ENCODE results near the gene KLC1. TPM values are rescaled to one million over a fixed set of nuclear protein-coding genes. Genes with fewer than 3 reads are reported as not detected.

KLC1 gene
- total RNA-seq, 3 donors from 2014 or later = 102 to 127 (median 110) TPM

DNA sequence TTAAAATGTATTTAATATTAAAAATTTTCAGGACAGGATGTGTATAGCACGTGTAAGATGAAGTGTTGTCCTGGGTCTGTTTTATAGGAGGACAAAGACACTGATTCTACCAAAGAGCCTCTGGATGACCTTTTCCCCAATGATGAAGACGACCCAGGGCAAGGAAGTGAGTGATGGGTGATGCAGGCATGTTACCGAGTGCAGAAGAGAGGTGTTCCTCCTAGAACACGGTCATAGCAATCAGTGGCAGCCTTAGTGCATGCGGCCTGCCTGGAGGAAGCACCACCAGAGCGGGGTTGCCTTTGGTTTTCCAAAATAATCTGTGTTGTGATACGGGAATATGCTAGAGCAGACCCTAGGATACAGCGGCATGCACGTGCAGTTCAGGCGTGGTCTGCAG lies 33.0 kb downstream of the KLC1 start:
- no peak for DNase-seq
- Mint-ChIP-seq H3K9me3 (no peaks in the 10 kb centered on the region), H3K27me3 (ENCODE audit: low read depth) (no peaks in the 10 kb centered on the region), H3K4me3 (no peak overlapping the region), H3K36me3 (ENCODE audit: insufficient read depth) (peaks cover 23% of the 10 kb centered on the region), H3K4me1 (ENCODE audit: low read depth) (no peaks in the 10 kb centered on the region)
- ATAC-seq = no peak

DNA sequence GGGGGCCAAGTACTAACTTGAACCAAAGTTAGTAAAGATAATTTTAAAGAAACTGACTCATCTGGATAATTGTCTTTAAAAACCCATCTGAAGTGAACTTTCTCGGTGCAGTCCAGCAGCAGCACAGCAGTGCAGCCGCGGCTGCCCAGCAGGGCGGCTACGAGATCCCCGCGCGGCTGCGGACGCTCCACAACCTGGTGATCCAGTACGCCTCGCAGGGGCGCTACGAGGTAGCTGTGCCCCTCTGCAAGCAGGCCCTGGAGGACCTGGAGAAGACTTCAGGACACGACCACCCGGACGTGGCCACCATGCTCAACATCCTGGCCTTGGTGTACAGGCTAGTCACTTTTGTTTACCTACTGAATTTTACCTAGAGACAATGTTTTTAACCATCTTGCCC lies 33.6 kb downstream of the KLC1 start:
- H3K9me3 Mint-ChIP-seq = no peaks in the 10 kb centered on the region
- no peaks in the 10 kb centered on the region for H3K4me1 Mint-ChIP-seq (ENCODE audit: low read depth)
- H3K36me3 Mint-ChIP-seq (ENCODE audit: insufficient read depth) = peaks cover 23% of the 10 kb centered on the region
- H3K4me3 Mint-ChIP-seq = no peak overlapping the region
- no peaks in the 10 kb centered on the region for H3K27me3 Mint-ChIP-seq (ENCODE audit: low read depth)
- ATAC-seq (no peak), DNase-seq (no peak)

DNA sequence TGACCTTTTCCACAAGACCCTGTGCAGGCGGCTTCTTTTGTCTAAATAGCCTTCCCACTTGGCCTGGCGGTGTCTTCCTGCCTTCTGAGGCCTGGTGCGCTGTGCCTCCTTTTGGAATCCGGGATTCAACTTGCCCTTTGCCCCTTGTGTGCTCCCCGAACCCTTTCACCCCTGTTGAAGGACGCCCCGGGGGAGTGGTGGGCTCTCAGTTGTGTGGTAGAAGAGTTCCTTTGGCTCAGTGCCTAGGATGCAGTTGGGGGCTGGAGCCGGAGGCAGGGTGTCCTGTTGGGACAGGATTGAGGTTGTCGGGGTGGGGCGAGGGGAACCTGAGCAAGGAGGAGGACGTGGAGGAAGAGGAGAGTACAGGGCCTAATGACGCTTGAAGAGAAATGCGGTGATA lies 34.5 kb downstream of the KLC1 start:
- DNase-seq (no peak), ATAC-seq (no peak)
- H3K4me3 Mint-ChIP-seq = no peak overlapping the region
- no peaks in the 10 kb centered on the region for H3K9me3 Mint-ChIP-seq
- H3K4me1 Mint-ChIP-seq (ENCODE audit: low read depth) = no peaks in the 10 kb centered on the region
- peaks cover 25% of the 10 kb centered on the region for H3K36me3 Mint-ChIP-seq (ENCODE audit: insufficient read depth)
- no peaks in the 10 kb centered on the region for H3K27me3 Mint-ChIP-seq (ENCODE audit: low read depth)

DNA sequence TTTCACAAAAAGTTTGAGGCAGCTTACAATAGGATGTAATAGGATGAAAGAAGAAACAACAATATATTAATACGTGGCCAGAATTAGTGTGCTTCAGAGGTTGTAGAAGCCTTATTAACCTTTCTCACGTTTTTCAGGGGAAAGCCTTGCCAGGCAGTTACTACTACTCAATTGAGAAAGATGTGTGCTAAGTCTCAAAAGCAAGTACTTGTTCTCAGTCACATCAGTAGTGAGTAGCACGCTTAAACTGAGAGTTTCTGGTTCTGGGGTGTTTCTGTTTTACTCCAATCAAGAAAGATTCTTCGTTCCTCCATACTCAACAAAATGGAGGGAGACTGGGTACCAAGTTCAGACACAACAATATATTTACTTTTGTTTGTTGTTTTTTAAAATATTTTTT lies 38.7 kb downstream of the KLC1 start:
- H3K4me3 Mint-ChIP-seq = no peak overlapping the region
- DNase-seq (no peak), ATAC-seq (no peak)
- H3K4me1 Mint-ChIP-seq (ENCODE audit: low read depth) = no peaks in the 10 kb centered on the region
- no peaks in the 10 kb centered on the region for H3K27me3 Mint-ChIP-seq (ENCODE audit: low read depth)
- no peaks in the 10 kb centered on the region for H3K9me3 Mint-ChIP-seq
- H3K36me3 Mint-ChIP-seq (ENCODE audit: insufficient read depth) = peaks cover 32% of the 10 kb centered on the region

DNA sequence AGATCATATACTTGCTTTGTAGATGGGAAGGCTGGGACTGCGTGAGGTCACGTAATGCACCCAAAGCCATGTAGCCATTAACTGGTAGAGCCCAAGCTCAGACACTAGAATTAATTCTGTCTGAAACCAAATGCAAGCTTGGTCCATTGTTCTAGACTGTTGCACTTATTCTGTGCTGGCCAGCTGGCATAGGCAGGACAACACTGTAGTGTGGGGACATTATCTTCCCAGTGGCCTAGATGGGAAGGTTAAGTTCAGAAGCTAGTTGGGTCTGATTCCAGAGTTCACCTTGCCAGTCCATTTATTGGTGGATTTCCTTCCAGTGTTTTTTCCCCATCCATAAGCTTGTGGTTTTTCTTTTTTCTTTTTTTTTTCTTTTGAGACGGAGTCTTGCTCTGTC lies 39.1 kb downstream of the KLC1 start:
- peaks cover 34% of the 10 kb centered on the region for H3K36me3 Mint-ChIP-seq (ENCODE audit: insufficient read depth)
- H3K4me3 Mint-ChIP-seq = no peak overlapping the region
- H3K27me3 Mint-ChIP-seq (ENCODE audit: low read depth) = no peaks in the 10 kb centered on the region
- ATAC-seq (no peak), DNase-seq (no peak)
- no peaks in the 10 kb centered on the region for H3K4me1 Mint-ChIP-seq (ENCODE audit: low read depth)
- no peaks in the 10 kb centered on the region for H3K9me3 Mint-ChIP-seq

DNA sequence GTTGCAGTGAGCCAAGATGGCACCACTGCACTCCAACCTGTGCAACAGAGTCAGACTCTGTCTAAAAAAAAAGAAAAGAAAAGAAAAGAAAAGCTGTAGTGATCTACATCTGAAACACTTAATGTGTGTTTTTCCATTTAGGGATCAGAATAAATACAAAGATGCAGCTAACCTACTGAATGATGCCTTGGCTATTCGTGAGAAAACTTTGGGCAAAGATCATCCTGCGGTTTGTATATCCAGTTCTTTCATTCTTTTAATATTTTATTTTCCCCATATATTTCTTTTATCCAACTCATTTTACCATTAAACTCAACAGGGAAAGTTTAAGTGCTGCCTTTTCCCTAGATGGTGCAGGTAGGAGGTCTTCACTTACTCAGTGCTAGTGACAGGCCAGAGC lies 40.4 kb downstream of the KLC1 start:
- H3K27me3 Mint-ChIP-seq (ENCODE audit: low read depth) = no peaks in the 10 kb centered on the region
- DNase-seq (no peak), ATAC-seq (no peak)
- no peaks in the 10 kb centered on the region for H3K9me3 Mint-ChIP-seq
- H3K4me1 Mint-ChIP-seq (ENCODE audit: low read depth) = no peaks in the 10 kb centered on the region
- no peak overlapping the region for H3K4me3 Mint-ChIP-seq
- H3K36me3 Mint-ChIP-seq (ENCODE audit: insufficient read depth) = peaks cover 35% of the 10 kb centered on the region

DNA sequence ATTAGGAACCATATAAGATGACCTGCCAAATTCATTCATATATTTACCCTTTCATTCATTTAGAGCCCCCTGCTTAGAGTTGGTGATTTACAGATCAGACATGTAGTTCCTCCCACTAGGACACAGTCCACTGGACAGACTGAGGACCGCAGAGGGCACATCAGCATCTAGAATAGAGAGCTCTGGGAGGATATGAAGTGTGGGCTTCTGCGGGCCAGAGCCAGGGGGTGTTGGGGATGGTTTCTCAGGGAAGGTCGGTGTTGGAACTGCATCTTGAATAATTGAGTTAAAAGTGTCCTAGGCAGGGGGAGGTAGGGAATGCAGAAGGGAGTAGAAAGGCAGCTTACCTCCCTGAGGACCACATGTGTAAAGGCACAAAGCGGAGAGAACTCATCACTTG lies 42.9 kb downstream of the KLC1 start:
- Mint-ChIP-seq H3K27me3 (ENCODE audit: low read depth) (no peaks in the 10 kb centered on the region), H3K36me3 (ENCODE audit: insufficient read depth) (peaks cover 39% of the 10 kb centered on the region), H3K4me3 (no peak overlapping the region), H3K4me1 (ENCODE audit: low read depth) (no peaks in the 10 kb centered on the region), H3K9me3 (no peaks in the 10 kb centered on the region)
- no peak for ATAC-seq
- DNase-seq = no peak

DNA sequence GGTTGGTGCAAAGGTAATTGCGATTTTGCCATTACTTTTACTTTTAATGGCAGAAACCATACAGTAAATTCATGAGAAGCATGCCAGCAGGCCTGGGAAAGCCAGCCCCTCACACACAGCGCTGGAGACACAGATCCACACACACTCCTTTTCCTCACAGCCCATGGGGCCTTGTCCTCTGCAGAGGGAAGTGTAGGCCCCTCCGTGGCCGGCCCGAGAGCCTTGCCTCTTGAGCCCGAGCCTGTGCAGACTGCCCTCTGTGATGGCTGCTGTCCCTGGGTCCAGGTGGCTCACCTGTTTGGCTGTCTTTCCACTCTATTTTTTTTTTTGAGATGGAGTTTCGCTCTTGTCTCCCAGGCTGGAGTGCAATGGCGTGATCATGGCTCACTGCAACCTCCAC lies 46.9 kb downstream of the KLC1 start:
- Mint-ChIP-seq H3K4me1 (ENCODE audit: low read depth) (peaks cover 3% of the 10 kb centered on the region), H3K4me3 (no peak overlapping the region), H3K9me3 (no peaks in the 10 kb centered on the region), H3K36me3 (ENCODE audit: insufficient read depth) (peaks cover 44% of the 10 kb centered on the region), H3K27me3 (ENCODE audit: low read depth) (no peaks in the 10 kb centered on the region)
- DNase-seq (no peak), ATAC-seq (no peak)

DNA sequence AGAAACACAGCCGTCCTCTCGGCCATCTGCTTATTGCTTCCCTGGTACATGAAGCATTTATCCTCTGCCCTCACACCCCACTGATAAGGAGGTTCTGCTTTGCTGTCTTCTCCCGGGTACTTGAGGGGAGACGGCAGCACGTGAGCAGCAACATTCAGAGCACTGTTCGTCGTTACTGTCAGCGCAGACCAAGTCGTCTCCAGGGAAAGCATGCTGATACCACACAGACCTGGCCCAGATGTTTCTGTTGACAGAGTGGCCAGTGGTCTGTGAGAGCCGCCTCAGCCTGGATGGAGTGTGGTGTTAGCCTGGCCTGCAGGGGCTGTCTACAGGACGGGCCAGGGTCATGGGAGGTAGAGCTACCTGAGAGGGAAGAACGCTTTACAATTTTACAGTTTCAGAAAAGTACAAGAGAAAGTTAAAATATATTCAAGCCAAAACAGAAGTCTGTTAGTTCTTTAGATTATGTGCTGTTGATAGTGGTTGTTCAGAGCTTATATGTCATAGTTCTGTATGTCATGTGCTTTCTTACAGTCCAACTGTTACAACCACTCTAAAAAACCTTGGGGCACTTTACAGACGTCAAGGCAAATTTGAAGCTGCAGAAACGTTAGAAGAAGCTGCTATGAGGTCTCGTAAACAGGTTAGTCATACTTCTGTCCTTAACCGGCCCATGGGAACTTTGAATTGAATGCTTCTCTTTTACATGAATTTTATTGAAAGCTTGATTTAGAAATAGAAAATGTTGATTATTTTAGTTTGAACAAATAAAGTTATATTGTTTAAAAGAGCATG lies 48.1 kb downstream of the KLC1 start:
- peaks cover 3% of the 10 kb centered on the region for H3K4me1 Mint-ChIP-seq (ENCODE audit: low read depth)
- peaks cover 38% of the 10 kb centered on the region for H3K36me3 Mint-ChIP-seq (ENCODE audit: insufficient read depth)
- DNase-seq (no peak), ATAC-seq (no peak)
- no peaks in the 10 kb centered on the region for H3K27me3 Mint-ChIP-seq (ENCODE audit: low read depth)
- no peak overlapping the region for H3K4me3 Mint-ChIP-seq
- no peaks in the 10 kb centered on the region for H3K9me3 Mint-ChIP-seq

DNA sequence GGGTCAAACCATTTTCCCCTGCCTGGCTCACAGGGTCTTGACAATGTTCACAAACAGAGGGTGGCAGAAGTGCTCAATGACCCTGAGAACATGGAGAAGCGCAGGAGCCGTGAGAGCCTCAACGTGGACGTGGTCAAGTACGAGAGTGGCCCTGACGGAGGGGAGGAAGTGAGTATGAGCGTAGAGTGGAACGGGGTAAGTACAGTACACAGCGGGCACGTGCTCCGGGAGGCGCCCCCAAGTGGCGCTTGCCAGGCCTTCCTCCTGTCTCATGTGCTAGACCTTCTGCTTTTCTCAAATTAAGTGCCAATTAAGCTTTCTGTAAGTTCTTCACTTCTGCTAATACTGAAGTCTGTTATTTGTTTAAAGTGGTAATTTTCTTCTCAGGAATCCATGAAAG lies 50.3 kb downstream of the KLC1 start:
- ATAC-seq (peak; percentile 89 to 90), DNase-seq (peak; percentile 32)
- Mint-ChIP-seq H3K4me3 (no peak overlapping the region), H3K9me3 (no peaks in the 10 kb centered on the region), H3K36me3 (ENCODE audit: insufficient read depth) (peaks cover 28% of the 10 kb centered on the region), H3K27me3 (ENCODE audit: low read depth) (no peaks in the 10 kb centered on the region), H3K4me1 (ENCODE audit: low read depth) (peaks cover 3% of the 10 kb centered on the region)

DNA sequence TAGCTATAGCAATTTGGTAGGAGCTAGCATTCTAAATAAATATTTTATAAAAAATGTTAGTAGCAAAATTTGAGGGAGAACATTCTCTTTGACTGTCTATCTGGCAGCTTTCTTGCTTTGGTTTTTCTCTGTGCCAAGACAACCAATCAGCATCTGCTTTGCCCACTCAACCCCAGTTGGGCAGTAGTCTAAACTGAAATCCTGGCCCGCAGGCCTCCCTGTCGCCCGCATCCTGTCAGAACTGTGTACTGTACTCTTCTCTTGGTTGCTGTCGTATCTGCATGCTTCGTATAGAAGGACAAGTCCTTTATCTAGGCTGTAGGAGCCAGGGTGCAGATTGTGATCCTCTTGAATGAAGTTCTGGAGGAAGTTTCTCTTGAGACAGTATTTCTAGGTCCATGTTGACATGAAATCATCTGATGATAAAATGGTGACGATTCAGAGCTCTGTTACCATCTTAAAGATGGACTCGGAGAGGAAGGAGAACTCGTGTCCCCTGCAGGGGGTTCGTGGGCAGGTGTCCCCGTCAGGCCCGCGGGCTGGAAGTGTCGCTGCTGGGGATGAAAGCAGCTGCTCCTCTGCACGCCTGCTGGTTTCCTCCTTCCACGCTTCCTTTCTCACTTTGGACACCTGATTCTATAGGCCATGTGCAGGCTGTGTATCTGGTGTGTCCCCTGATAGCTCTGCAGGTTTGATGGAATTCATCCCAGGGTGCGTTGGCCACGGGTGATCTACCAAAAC lies 51.6 kb downstream of the KLC1 start:
- ATAC-seq (no peak), DNase-seq (no peak)
- Mint-ChIP-seq H3K36me3 (ENCODE audit: insufficient read depth) (peaks cover 25% of the 10 kb centered on the region), H3K9me3 (no peaks in the 10 kb centered on the region), H3K4me3 (no peak overlapping the region), H3K4me1 (ENCODE audit: low read depth) (peaks cover 3% of the 10 kb centered on the region), H3K27me3 (ENCODE audit: low read depth) (no peaks in the 10 kb centered on the region)

DNA sequence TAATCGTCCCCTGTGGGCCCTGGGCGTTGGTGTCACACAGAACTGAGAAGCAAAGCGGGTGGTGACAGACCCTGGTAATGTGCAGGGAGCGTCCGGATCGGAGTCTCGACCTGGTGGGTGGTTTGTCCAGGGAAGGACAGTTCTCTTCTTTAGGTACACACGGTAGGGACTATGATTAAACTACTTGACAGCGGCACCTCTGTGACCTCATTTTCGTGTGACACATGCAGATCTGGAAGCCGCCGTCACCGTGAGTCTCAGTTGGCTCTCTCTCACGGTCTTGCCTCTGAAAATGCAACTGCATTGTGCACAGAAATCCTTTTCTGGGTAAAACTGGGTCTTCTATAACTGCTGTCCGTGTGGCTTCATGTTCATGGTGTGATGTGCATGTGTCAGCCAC lies 54.1 kb downstream of the KLC1 start:
- H3K9me3 Mint-ChIP-seq = no peaks in the 10 kb centered on the region
- H3K4me3 Mint-ChIP-seq = no peak overlapping the region

DNA sequence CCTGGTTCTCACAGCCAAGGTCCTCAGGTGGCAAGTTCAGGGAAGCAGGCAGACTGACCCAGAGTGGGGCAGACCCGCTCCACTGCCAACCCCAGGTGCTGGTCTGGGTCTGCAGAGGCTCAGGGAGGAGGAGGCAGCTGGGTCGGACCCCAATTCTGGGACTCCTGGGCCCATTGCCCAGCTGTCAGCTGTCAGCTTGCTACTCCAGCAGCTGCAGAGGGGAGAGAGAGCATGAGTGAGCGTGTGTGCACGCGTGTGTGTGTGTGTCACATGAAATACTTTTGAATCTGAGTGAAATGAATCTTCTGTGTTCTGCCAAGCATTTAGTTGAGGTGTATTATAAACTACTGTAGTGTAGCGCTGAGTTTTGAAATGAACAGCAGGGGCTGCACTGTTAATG lies 55.5 kb downstream of the KLC1 start:
- Mint-ChIP-seq H3K36me3 (ENCODE audit: insufficient read depth) (peaks cover 32% of the 10 kb centered on the region), H3K27me3 (ENCODE audit: low read depth) (no peaks in the 10 kb centered on the region), H3K9me3 (no peaks in the 10 kb centered on the region), H3K4me1 (ENCODE audit: low read depth) (peaks cover under 1% of the 10 kb centered on the region), H3K4me3 (no peak overlapping the region)
- ATAC-seq (no peak), DNase-seq (no peak)

More for the DNA sequence above, 54.1 kb downstream of the KLC1 start:
- no peak for ATAC-seq
- H3K36me3 Mint-ChIP-seq (ENCODE audit: insufficient read depth) = peaks cover 24% of the 10 kb centered on the region
- DNase-seq = no peak
- H3K4me1 Mint-ChIP-seq (ENCODE audit: low read depth) = peaks cover 3% of the 10 kb centered on the region
- no peaks in the 10 kb centered on the region for H3K27me3 Mint-ChIP-seq (ENCODE audit: low read depth)

DNA sequence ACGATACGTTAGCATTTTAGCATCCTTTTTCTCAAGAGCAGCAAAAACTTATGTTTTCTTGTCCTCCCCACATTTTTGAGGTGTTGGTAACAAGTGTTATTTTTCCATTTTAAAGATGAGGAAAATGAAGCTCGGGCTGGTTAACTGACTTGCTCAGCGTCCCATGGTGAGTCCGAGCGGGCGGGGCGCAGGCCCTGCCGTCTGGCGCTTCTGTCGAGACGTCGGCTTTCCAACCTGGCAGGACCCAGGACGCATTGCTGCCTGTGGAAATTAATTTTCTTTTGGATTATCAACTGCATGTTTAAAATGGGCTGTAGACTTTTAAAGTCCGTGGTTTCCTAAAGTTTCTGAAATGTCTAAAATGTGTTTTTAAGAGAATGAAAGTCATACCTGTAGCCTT lies 55.9 kb downstream of the KLC1 start:
- Mint-ChIP-seq H3K4me1 (ENCODE audit: low read depth) (peaks cover 2% of the 10 kb centered on the region), H3K36me3 (ENCODE audit: insufficient read depth) (peaks cover 31% of the 10 kb centered on the region), H3K27me3 (ENCODE audit: low read depth) (no peaks in the 10 kb centered on the region), H3K4me3 (no peak overlapping the region), H3K9me3 (no peaks in the 10 kb centered on the region)
- DNase-seq = no peak
- ATAC-seq = no peak

Measured in activated T-cell treated with anti-CD3 and anti-CD28 coated beads, Interleukin-2, amount 50 U/mL, for 4 hours (primary cell).